Limb (tissue), 2 donors: ENCODE results near the gene INO80B.
"Not testable (repeated sequence)": the region's sequence is repeated elsewhere in the genome, so short reads cannot be mapped to it uniquely, and the experiment has no call there.

Source experiments
- DNase-seq, 2 donors: peaks; one replicate each; pipeline ENCODE4 v3.0.0-alpha.2; 2016; ENCODE audit errors: extremely low spot score in 2 of 2

INO80B gene

DNA sequence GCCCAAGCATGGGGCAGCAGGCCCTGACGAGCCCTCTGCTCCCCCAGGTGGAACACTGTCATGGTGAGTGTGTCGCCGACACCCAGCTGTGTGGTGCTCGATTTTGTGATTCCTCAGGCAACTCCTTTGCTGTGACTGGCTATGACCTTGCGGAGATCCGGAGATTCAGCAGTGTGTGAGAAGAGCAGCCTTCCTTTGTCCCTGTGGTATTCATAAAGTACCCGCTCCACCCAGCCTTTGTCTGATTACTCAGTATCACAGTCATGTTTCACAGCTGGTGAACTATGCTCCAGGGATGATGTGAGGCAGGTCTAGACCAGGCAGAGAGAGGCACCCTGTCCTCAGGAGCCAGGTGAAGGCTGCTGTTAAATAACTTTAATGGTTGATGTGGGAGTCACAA, 29.4 kb upstream of the INO80B start:
- DNase-seq, result no peak

DNA sequence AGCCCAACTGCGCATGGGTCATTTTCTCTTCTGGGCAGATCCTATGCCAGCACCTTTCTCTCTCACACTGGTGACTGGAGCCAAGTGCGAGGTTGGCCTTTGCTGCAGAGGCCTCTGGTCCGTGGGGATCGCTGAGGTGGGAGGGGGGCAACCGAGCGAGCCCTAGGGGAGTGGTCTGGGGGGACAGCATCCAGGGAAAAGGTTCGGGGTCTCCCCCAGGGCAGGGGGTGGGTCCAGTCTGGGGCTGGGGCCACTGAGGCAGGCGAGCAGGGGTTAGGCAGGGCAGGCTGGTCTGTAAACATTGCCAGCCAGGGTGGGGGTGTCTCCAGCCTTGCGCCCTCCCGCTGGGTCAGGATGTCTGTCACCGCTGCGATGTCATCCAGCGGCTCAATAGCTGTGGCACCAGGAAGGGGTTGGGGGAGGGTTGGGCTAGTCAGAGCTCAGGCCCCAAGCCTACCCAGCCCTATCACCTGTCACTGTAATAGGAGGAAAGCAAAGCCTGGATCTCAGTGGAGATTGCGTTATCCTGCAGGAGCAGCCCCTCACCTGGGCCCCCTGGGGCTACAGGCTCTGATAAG, 28.6 kb upstream of the INO80B start:
- DNase-seq, result no peak

DNA sequence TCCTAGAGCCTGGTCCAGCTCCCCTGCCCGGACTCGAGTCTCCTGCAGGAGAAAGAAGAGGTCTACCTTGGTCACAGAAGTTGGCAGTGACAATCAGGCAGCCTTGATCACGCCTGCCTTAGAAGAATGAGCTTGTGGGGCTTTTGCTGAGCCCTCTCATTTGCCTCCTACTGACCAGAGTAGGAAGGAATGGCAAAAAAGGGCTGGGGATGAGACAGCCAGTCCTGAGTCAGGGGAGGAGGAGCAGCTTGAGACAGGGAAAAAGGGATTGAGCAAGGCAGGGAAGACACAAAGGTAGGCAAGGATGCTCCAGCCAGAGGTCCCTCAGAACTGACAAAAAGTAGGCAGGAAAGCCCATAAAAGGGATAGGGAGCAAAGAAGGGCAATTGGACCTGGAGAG, 27.3 kb upstream of the INO80B start:
- DNase-seq, result no peak

DNA sequence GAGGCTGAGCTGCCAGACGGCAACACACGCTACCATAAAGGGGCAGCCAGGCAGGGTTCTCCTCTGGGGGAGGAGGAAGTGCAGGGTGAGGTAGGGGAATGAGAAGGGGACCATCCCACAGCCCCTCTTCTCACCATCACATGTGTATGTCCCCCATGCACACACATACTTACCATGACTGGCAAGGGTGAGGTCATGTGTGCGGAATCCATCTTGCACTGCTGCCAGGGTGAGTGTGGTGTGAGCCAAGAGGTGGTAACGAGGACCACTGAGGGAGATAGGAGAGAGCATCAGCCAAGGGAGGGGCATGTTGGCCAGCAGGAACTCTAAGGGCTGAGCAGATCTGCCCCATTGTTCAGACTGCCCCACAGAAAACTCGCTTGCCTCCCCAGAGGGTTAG, 26.2 kb upstream of the INO80B start:
- DNase-seq, result no peak

DNA sequence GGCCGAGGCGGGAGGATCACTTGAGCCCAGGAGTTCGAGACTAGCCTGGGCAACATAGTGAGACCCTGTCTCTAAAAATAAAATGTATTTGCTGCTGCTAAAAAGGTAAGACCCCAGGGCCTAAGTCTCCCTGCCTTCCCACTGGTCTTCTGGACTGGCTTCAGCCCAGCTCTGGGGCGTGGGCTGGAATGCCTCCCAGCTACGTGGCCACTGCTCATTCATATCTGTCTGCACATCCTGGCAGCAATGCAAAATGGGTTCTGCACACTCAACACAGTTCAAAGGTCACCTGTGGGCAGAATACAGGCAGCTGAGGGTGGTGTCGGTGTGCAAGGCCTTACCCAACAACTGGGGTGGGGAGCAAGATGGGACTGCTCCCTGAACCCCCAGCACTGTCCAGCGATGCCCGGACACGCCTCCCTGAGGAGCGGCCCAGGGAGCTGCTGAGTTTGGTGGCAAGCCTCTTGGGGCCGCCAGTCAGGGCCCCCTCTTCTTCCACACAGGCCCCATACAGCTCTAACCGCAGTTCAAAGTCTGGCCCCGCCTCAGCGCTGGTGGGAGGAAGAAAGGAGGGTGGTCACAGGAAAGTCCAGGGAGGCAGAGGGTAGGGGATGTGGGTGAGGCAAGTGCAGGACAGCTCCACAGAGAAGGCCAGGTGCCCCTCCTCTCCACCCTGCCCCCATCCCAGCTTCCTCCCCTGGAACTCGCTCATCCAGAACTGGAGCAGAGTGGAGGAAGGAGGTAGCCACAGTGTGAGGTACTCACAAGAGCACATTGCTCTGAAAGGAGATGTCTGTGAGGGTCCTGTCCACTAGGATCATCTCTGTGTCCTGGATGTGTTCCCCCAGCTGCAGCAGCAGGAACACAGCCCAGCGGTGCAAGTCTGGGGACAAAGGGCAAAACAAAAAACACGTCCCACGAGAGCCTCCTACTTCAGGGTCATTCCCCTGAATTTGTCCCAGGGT, 25.1 kb upstream of the INO80B start:
- no peak for DNase-seq

DNA sequence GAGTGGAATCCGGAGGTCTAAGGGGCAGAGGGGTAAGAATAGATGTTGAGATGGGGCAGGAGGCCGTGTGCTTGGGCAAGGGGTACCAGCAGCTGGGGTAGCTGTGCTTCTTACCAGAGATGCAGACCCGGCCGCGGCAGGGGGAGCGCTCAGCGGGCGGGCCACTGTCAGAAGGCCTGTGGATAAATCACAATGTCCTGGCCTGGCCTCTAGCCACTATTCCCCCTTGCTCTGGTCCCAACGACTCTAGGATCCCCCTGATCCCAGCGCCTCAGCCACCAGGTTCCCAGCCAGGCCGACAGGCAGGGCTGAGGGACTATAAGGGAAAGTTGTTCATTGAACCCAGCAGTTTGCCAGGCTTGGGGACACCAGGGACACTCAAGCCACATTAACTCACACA, 24.4 kb upstream of the INO80B start:
- no peak for DNase-seq

DNA sequence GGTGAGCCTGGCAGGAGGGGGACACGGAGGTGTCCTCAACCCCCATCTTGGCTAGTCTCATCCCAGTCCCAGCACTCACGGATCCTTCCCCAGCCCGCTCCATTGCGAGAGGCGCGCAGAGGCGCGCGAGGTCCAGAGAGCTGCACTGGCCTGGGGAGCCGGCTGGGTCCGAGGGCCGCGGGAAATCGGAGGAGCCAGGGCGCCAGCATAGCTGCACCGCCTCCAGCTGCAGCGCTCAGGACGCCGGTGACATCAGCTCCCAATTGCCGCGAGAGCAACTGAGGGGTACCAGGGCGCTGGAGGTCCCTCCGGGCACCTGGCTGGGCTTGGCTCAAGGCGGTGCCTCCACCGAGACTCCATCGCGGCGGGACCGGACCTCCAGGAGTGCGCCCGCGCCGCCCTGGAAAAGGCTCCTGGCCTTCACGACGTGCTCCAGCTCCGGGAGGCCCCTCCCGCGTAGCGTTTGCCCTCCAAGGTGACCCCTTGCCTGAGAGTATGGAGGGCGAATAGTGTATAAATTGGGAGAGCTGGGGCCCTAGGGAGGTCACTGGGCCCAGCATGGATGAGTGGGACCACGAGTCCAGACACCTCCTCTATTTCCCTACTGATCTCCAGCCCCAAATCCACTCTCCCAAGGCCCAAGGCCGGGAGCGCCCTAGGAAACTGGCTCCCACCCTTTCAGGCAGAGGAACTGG, 18.6 kb upstream of the INO80B start:
- no peak for DNase-seq

DNA sequence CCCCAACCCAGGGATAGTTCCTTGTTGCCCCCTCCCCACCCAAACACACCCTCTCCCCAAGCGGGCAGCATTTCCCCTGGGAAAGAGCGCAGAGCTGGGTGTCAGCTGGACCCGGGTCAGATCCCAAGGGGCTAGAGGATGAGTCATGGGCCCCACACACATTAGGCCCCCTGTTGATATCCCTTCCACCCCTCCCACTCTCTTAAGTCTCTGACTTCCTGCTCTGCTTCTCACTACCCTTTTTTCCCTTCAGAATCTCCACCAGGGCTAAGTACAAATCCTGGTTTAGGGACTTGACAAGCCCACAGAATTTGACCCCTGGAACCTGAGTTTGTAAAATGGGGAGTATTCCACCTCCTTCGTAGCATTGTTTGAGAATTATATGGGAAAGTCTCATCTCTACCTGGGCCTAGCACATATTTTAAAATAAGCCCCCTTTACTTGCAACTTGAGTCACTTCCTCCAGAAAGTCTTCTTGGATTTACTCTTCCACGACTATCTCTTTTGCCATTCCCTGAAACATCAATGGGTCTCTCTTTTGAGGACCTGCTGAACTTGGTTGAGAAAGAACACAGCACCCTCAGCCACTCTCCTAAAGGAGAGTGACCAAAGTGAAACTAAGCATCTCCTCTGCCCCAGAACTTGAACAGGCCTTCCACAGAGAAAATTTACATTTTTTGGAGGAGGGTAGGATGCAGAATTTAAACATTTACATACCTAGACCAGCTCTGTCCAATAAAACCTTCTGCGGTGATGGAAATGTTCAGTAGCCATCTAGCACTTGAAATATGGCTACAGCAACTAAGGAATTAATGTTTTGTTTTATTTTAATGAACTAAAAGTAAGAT, 17.8 kb upstream of the INO80B start:
- no peak for DNase-seq

DNA sequence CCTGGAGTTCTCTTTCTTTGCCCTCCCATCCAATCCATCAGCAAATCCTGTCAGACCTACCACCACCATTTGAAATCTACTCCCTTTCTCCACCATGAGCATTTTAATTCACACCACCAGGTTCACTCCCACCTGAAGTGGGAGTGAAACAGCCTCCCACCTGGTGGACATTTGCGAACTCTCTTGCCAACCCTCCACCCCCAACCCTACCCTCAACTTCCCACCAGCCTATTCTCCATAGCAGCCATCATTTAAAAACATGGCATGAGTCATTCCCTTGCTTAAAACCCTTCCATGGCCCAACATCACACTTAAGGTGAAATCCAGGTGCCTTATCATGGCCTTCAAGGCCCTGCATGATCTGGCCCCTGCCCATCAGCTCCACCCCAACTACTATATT, 16.6 kb upstream of the INO80B start:
- DNase-seq, result no peak

DNA sequence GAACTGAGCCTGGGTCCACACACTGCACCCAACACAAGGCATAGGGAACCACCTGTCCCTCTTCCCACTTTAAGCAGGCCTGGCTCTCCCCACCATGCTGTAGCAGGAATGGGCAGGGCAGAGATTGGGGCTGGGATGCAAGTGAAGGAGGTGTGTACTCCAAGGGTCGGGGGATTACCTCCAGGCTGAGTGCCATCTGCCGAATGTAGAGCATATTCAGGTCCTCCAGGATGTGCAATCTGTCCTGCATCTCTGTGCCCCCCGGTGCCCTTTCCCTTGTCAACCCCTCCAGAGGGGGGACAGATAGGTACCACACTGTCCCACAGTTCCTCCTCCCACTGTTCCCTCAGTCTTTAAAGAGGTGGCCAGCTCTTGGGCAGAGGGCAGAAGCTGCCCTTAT, 15.5 kb upstream of the INO80B start:
- no peak for DNase-seq

DNA sequence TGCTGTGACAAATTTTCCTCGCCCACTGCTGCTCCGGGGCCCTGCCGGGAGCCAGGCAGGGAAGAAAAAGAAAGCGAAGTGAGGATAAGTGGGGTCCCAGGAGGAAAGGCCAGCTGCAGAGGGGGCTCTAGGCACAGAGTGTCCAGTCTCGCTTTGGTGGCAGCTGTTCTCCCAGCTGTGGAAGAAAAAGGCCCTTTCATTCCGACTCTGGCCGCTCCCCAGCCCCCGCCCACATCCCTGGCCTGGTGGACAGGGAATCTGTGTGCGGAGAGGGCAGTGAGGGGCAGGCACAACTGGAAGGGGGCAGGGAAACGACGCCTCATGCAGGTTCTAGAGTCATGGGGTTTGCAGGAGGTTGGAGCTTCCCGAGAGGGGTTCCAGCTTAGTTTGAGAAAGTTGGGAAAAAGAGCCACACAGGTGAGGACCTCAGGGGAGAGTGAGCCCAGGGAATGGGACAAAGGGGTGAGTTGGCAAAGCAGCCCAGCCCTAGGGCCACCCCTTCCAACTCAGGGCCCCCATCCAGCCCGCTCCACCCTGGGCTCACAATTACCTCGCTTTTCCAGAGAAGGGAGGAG, 15.0 kb upstream of the INO80B start:
- DNase-seq, result peak; percentile 79 to 81

DNA sequence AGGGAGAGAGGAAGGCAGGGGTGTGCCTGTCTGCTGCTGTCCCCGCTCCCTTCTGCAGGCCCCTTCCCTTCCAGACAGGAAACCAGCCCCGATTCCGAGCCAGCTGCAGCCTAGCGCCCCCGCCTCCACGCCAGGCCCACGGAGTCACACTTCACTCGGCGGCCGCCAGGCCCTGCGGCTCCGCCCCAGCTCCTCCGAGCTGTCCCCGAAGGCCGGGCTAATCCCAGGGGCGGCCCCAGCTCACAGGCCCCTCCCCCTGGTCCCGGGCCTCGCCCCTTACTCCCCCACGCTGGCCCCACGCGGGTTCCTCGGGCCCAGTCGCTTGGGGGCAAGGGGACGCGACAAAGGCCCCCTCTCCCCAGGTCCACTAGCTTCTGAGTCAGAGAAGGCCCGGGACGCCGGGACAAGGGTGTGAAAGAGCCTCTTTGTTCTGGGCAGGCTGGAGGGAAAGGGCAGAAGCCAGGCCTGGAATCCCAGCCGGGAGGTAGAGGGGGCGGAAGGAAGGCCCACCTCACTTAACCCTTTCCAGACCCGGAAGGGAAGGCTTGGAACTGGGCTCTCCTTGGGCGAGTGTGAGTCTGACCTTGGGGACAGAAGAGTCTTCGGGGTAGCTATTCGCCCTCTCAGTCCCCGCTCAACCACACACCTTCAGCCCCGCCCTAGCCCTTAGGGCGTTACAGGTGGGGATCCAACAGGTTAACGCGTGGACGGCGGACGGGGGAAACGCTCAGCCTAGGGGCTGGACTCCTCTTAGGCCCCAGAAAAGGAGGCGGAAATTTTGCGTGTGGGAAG, 14.3 kb upstream of the INO80B start:
- peak; percentile 94 for DNase-seq

DNA sequence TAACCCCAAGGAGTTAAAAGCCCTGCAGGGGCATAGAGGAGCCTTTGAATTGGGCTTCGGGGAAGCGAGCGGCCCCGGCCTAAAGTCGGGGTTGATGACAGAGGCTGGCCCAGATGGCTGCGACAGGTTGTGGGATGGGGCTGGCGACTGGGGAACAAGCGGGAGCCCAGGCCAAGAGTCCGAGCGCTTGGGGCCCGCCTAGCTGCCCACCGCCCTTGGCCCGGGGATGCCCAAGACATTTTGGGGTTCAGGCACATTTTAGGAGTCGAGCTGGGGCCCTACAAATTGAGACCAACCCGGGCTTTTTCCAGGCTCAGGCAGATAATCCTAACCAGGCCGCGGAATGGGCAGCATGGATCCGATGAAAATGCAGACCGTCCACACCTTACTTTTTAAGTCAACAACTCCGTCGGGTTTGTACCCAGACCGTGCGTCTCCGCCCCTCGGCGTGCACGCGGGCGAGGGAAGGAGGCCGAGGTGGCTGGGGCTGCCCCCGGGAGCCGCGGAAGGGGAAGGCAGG, 13.7 kb upstream of the INO80B start:
- peak in 1 of 2 donors; percentile 68 for DNase-seq

DNA sequence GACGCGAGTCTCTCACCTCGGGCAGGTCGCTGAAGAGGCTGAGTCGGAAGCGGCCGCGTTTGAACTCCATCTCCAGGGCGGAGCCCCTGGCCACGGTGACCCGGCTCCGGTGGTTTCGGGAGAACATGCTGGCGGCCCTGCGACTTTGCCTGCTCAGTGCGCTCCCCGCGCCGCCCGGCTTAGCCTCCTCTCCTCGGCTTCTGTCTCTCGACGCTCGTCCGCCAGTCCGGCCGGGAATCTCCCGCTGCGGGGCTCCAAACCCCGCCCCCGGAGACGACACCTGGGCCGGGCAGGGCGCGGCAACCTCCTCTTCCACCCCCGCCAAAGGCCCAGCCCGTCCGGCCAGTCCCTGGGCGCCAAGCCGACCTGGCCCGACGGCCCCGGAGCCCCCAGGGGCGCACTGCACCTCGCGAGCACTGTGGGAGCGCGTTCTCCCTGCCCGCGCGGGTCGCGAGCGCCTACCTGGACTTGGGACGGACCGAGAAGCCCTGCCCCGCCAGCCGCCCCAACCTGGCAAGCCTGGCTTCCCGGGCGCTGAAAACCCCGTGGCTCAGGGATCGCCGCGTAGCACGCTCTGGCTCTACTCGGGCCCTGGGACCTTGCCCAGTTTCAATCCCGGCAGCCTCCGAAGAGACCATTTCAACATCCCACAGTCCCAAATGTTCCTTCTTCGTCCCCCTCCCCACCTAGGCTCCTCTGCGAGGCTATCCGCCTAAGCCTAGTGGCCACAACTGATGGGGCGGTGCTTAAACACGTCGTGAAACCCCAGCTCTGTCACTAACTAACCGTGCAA, 13.0 kb upstream of the INO80B start, which contains the start of gene RTKN:
Gene RTKN, minus strand, starts transcription at position 248 of the 793 bp plus-strand sequence. Its CDS starts 121 bp downstream, at position 127.
- peak in 1 of 2 donors; percentile 71 for DNase-seq

DNA sequence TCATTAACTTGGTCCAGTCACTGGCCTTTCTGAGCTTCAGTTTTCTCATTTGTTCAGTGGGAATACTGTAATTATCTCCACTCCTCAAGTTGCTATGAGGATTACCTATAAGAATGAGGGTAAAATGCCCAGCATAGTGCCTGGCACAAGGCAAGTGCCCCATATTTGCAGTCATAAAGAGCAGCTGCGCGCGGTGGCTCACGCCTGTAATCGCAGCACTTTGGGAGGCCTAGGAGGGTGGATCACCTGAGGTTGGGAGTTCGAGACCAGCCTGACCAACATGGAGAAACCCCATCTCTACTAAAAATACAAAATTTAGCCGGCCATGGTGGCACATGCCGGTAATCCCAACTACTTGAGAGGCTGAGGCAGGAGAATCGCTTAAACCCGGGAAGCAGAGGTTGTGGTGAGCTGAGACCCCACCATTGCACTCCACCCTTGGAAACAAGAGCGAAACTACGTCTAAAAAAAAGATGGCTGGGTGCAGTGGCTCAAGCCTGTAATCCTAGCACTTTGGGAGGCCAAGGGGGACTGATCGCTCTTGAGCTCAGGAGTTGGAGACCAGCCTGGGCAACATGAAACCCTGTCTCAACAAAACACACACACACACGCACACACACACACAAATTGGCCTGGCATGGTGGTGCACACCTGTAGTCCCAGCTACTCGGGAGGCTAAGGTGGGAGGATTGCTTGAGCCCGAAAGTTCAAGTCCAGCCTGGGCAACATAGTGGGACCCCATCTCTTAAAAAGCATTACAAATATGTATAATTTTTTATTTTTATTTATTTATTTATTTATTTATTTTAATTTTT, 12.2 kb upstream of the INO80B start:
- DNase-seq, result not testable (repeated sequence)

DNA sequence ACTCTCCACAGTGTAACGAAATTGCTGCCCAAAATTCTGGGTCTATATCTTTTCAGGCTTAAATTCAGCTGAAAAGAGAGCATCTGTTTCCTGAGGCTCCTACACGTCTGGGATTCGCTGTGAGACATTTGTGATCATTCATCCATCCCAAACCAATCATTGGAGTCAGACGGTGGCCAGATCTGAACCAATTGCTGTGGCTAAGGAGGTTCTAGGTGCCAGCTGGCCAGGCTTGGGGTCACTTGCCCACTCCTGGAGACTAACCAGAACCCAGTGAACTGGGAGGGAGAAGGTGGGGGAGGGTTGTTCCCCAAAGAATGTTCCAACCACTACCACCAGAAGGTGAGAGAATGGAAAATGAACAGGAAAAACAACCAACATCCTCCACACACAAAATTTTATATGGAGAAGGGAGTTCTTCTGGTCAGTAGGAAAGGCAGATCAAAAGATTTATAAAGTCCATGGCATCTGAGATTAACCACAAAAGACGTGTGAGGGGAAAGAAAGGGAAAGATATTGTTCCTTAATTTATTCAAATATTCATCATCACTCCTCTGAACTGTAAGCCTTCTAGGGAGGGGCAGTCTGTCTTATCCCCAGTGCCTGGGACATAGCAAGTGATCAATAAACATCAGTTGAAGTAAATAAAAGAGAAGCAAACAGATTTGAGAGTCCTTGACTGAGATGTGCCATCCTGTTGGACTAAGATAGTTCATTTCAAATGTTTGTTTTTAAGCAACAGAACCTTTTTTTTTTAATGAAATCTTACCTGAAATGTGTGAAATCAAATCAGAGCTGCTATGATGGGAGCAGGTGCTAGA, 10.2 kb upstream of the INO80B start:
- DNase-seq, result no peak

DNA sequence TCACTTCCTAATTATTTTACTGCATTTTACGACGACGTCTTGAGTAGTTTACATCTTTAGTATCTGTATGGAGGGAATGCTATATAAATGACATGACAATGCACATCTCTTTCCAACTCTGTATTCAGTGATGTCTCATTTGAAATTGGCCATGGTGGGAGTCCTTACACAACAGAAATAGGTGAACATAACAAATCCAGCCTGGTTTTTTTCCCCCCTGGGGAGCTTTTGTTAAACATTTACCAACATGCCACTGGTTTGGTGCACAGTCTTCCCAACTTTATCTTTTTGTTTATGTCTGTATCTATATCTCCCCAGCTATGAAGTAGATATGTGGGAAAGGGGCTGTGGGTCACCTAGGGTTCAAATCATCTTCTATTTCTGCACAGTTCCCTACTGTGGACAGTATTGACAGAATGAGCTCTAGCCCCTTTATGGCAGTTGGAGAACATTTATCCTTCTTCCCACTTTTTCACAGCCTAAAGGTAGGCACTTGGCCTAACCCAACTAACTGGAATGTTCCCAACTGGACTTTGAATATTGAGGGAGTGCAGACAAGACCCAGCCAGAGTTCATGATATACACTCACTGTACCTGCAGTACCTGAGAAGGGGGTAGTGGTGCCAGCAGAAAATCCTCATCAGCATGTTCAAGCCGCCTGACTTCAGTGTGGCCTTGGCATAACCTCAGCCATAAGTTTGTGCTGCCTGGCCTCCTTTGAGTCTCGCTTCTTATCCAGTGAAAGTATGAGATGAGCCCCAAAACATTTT, 7.5 kb upstream of the INO80B start:
- DNase-seq, result no peak
